ENCODE results near the gene MRPL53. TPM values are rescaled to one million over a fixed set of nuclear protein-coding genes. Genes with fewer than 3 reads are reported as not detected.
"Not testable (repeated sequence)": the region's sequence is repeated elsewhere in the genome, so short reads cannot be mapped to it uniquely, and the experiment has no call there.

Gene MRPL53
- total RNA-seq, 1 experiment from 2014 or later, result 38.0 TPM

- peak; percentile 73 for DNase-seq (ENCODE audit: low read depth)
Observed at GRCh38 chr2:74502720-74503505, 30.4 kb upstream of the MRPL53 start.

- DNase-seq (ENCODE audit: low read depth), result no peak
Observed at GRCh38 chr2:74502147-74502719, 29.8 kb upstream of the MRPL53 start.

GRCh38 chr2:74501335-74502071 lies 29.0 kb upstream of the MRPL53 start:
- no peak for DNase-seq (ENCODE audit: low read depth)

DNA sequence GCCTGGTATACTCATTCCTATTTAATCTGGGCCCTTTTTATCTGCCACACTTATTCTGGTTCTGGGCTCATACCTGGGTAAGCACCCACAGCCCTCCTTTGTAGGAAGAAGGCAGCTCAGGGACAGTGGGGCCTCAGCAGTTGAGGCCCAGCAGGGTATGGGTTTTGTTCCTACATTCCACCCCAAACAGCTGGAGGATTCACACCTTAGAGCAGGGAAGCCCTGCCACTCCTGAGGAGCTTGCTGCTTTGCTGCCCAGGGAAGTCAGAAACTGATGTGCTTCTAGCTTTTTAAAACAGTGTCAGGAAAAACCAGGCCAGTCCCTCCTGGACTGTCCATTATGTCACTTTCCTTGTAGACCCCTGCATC lies 28.1 kb upstream of the MRPL53 start:
- no peak for DNase-seq (ENCODE audit: low read depth)

DNA sequence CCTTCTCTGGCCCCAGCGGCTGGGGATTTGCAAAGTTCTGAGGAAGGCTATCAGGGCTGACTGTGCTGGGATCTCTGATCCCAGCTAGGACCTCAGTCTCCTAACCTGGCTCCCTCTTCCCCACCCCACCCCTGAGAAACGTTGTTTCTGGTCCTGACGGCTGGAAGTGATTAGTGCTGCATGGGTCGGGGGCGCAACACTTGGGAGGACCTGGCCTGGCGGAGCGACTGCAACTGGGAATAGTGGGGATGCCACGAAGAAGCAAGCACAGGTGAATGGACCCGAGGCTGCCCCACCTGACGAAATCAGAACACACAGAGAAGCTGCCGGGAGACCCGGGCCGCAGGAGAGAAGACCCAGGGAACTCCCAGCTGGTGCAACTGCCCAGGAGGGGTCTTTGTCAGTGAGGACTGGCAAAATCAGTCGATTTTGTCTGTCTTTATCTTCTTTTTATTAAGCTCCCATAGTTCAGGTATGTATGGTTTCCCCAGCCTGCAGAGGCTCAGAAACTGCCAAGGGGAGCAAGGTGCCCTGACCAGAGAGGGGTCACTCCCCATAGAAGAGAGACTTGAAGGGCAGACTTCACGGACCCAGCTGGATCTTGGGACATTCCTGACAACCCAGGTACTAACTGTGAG lies 27.6 kb upstream of the MRPL53 start:
- DNase-seq (ENCODE audit: low read depth), result no peak

GRCh38 chr2:74499267-74499939 lies 26.9 kb upstream of the MRPL53 start, which contains the start of gene LBX2:
Gene LBX2 (minus strand): TSS chr2:74499603. CDS start chr2:74499537, 66 bp downstream.
- no peak for DNase-seq (ENCODE audit: low read depth)

DNA sequence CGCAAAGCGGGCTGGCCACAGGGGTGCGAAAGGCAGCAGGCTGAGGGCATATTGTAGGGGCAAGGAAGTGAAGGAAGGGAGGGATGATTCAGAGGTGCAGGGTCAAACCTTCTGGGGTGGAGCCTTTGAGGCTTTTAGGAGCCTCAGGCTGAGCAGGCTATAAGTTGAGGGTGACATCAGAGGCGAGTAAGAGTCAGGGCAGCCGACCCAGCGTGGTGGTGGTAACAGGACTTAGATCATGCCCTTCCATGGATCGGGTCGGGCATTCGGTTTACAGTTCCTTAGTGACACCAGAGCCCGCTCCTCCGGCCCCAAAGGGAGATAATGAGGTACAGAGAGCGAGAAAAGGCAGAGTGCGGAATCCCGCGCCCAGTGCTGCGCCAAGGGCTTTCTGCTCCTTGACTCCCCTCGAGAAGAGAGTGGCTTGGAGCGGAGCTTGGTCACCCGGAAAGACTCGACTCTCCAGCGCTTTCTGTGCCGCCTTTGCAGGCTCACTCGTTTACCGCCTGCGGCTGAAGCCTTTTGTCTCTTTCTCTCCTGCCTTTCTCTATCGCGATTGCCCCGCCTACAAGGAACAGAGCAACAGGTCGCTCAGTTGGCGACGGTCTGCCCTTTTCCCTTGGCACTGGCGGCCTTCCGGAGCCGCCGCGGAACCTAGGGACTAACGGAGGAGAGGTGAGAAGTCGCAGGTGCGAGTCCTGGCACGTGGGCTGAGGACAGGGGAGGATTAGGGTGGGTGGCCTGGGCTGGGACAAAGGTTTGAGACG lies 26.2 kb upstream of the MRPL53 start:
- peak; percentile 65 for DNase-seq (ENCODE audit: low read depth)

DNA sequence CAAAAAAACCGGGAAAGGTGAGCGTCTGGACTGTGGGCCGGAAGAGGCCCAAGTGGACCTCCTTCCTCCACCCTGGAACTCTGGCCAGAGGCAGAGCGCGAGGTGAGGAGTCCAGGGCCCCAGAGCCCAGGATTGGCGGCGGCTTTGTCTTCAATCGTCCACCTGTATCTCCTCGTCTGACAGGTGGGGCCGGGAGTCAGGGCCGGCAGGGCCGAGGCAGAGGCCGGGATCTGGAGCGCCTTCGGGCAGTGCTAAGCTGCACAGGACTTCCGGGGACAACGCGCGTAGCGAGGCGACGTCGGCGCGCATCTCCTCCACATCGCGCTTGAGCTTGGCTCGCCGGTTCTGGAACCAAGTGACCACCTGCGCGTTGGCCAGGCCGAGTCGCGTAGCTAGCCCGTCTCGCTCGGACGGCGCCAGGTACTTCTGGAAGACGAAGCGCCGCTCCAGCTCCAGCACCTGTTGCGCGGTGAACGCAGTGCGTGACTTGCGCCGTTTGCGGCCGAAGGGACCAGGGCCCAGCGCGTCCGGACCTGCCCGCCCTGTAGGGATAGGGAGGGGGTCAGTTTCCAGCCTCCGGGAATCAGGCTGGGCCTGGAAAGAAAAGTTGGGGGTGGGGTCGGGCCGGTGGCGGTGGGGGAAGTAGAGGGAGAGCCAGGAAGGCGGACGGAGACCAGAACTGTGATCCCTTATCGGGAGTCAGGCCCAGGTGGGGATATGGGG lies 25.5 kb upstream of the MRPL53 start:
- peak; percentile 24 for DNase-seq (ENCODE audit: low read depth)

GRCh38 chr2:74496997-74497776 lies 24.7 kb upstream of the MRPL53 start:
- DNase-seq (ENCODE audit: low read depth), result no peak

DNA sequence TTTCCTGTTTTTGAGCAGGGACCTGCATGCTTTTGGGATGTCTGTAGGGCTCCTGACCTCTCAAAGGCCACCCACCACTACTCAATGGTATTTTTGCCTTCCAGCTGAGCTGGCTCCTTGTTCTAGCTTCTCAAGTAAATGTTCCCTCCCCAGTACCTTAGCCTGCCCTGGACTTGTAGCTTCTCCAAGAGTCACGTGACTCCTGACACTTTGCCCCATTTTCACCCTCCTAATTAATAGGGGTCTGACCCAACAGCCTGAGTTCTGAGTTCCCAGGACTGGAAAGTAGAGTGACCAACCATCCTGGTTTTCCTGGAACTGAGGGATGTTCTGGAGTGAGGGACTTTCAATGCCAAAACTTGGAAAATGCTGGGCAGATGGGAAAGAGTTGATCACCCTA lies 23.0 kb upstream of the MRPL53 start:
- no peak for DNase-seq (ENCODE audit: low read depth)

DNA sequence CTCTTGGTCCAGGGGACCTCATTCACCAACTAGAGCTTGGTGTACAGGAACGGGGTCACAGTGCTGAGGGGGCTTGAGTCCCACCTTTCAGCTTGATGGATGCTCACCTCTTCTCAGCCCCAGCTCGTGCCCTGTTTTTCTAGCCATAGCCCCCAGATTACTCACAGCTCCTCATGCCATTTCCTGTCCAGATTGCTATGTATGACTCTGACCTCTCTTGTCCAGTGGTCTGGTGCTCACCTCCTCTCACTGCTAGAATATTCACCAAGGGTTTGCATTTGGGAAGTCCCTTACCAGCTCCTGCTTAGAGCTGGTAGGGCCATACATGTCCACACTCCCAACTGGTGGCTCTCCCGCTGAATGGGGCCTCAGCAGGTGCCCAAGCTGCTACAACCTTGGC lies 21.1 kb upstream of the MRPL53 start:
- DNase-seq (ENCODE audit: low read depth), result peak; percentile 46

DNA sequence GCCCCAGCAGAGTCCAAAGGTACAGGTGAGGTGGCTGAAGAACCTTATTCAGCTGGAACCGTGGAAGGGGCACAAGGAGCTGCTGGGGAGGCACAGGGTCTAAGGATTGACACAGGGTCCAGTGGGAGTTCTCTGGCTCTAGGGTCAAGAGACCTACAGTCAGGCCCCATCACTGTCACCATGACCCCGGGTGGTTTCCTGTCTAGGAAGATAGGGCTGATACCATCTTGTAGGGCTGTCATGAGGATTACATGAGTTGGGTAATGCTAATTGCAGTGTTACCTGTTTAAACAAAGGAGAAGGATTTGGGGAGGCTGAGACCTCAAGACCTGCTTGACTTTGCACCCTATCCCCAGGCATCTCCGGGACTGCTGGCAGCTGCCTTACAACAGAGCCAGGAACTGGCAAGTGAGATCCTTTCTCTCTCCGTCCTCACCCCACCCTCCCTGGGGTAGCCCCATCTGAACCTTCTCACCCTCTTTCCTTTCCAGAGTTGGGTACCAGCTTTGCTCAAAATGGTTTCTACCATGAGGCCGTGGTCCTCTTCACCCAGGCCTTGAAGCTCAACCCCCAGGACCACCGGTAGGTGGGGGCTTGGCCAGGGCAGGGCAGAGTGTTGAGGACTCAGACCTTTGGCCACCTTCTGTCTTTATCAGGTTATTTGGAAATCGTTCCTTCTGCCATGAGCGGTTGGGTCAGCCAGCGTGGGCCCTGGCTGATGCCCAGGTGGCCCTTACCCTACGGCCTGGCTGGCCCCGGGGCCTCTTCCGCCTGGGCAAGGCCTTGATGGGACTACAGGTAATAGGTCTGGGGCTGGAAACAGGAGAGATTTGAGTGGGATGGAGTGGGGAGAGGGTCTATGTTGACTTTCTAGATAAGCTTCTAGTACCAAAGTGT lies 19.4 kb upstream of the MRPL53 start:
- DNase-seq (ENCODE audit: low read depth), result no peak

GRCh38 chr2:74489906-74490305 lies 17.4 kb upstream of the MRPL53 start:
- no peak for DNase-seq (ENCODE audit: low read depth)

- DNase-seq (ENCODE audit: low read depth), result no peak
Observed at GRCh38 chr2:74488643-74489481, 16.4 kb upstream of the MRPL53 start.

GRCh38 chr2:74486141-74486540 lies 13.7 kb upstream of the MRPL53 start:
- no peak for DNase-seq (ENCODE audit: low read depth)

DNA sequence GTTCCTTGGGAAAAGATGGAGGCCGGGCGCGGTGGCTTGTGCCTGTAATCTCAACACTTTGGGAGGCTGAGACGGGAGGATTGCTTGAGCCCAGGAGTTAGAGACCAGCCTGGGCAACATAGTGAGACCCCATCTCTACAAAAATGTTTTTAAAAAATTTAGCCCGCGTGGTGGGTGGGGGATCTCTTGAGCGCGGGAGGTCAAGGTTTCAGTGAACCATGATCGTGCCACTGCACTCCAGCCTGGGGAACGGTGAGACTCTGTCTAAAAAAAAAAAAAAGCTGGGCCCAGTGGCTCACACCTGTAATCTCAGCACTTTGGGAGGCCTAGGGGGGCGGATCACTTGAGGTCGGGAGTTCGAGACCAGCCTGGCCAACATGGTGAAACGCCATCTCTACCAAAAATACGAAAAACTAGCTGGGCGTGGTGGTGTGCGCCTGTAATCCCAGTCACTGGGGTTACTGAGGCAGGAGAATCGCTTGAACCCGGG lies 11.2 kb upstream of the MRPL53 start:
- not testable (repeated sequence) for DNase-seq (ENCODE audit: low read depth)

Measured in M059J (cell line).